ENCODE measurements around the gene TAF7.

- no peak for TF ChIP-seq CTCF (IDR thresholded peaks at IDR 0.05; ENCODE audit: low read length)
- TF ChIP-seq EZH2 (optimal IDR thresholded peaks at IDR 0.05; ENCODE audit: low read depth, low read length) = no peak
- no peak for TF ChIP-seq EZH2phosphoT487 (IDR thresholded peaks at IDR 0.05; ENCODE audit: low read length)
Observed at GRCh38 chr5:141343953-141344463, 23.4 kb upstream of the TAF7 start.

All from MM.1S (cell line).